ENCODE results near the gene SPRED2.
A peak's percentile ranks its signal among the peaks of the same experiment; 100 is the strongest.

The SPRED2 gene

GRCh38 chr2:65361623-65362022 is 70.8 kb downstream of the SPRED2 start:
- H3K4me1 ChIP-seq (ENCODE audit: control insufficient read depth in 2 of 2, insufficient read depth in 2 of 2, low read length in 2 of 2) = peaks cover 10 to 32% of the 10 kb centered on the region in 2 donors
- H3K9me3 ChIP-seq (ENCODE audit: control insufficient read depth in 2 of 2, low read length in 2 of 2) = no peaks in the 10 kb centered on the region
- H3K36me3 ChIP-seq (ENCODE audit: control insufficient read depth in 2 of 2, insufficient read depth in 2 of 2, low read length in 2 of 2) = no peaks in the 10 kb centered on the region
- H3K9ac ChIP-seq (ENCODE audit: low read depth in 1 of 2, low read length in 2 of 2) = no peak overlapping the region
- H3K4me3 ChIP-seq (ENCODE audit: low read length in 2 of 2) = no peak overlapping the region
- no peaks in the 10 kb centered on the region for H3K27me3 ChIP-seq (ENCODE audit: control insufficient read depth in 2 of 2, insufficient read depth in 2 of 2, low read length in 2 of 2)
- H3K27ac ChIP-seq (ENCODE audit: low read depth in 2 of 2, low read length in 2 of 2) = no peak overlapping the region

- H3K9ac ChIP-seq (ENCODE audit: low read depth in 1 of 2, low read length in 2 of 2) = no peak overlapping the region
- H3K36me3 ChIP-seq (ENCODE audit: control insufficient read depth in 2 of 2, insufficient read depth in 2 of 2, low read length in 2 of 2) = no peaks in the 10 kb centered on the region
- H3K9me3 ChIP-seq (ENCODE audit: control insufficient read depth in 2 of 2, low read length in 2 of 2) = no peaks in the 10 kb centered on the region
- H3K27ac ChIP-seq (ENCODE audit: low read depth in 2 of 2, low read length in 2 of 2) = no peak overlapping the region
- H3K4me3 ChIP-seq (ENCODE audit: low read length in 2 of 2) = no peak overlapping the region
- H3K4me1 ChIP-seq (ENCODE audit: control insufficient read depth in 2 of 2, insufficient read depth in 2 of 2, low read length in 2 of 2) = peaks cover 4 to 26% of the 10 kb centered on the region in 2 donors
- no peaks in the 10 kb centered on the region for H3K27me3 ChIP-seq (ENCODE audit: control insufficient read depth in 2 of 2, insufficient read depth in 2 of 2, low read length in 2 of 2)
Measured at GRCh38 chr2:65360441-65360840, 72.0 kb downstream of the SPRED2 start.

GRCh38 chr2:65358678-65359400 is 73.6 kb downstream of the SPRED2 start:
- no peak overlapping the region for H3K9ac ChIP-seq (ENCODE audit: low read depth in 1 of 2, low read length in 2 of 2)
- H3K27ac ChIP-seq (ENCODE audit: low read depth in 2 of 2, low read length in 2 of 2) = peak overlapping the region in 1 of 2 donors; percentile 34
- H3K4me1 ChIP-seq (ENCODE audit: control insufficient read depth in 2 of 2, insufficient read depth in 2 of 2, low read length in 2 of 2) = peaks cover 6 to 26% of the 10 kb centered on the region in 2 donors
- no peaks in the 10 kb centered on the region for H3K27me3 ChIP-seq (ENCODE audit: control insufficient read depth in 2 of 2, insufficient read depth in 2 of 2, low read length in 2 of 2)
- no peak overlapping the region for H3K4me3 ChIP-seq (ENCODE audit: low read length in 2 of 2)
- H3K9me3 ChIP-seq (ENCODE audit: control insufficient read depth in 2 of 2, low read length in 2 of 2) = no peaks in the 10 kb centered on the region
- H3K36me3 ChIP-seq (ENCODE audit: control insufficient read depth in 2 of 2, insufficient read depth in 2 of 2, low read length in 2 of 2) = no peaks in the 10 kb centered on the region

- H3K9ac ChIP-seq (ENCODE audit: low read depth in 1 of 2, low read length in 2 of 2) = no peak overlapping the region
- H3K27ac ChIP-seq (ENCODE audit: low read depth in 2 of 2, low read length in 2 of 2) = no peak overlapping the region
- H3K4me3 ChIP-seq (ENCODE audit: low read length in 2 of 2) = no peak overlapping the region
- no peaks in the 10 kb centered on the region for H3K9me3 ChIP-seq (ENCODE audit: control insufficient read depth in 2 of 2, low read length in 2 of 2)
- peaks cover 9 to 19% of the 10 kb centered on the region in 2 donors for H3K4me1 ChIP-seq (ENCODE audit: control insufficient read depth in 2 of 2, insufficient read depth in 2 of 2, low read length in 2 of 2)
- H3K36me3 ChIP-seq (ENCODE audit: control insufficient read depth in 2 of 2, insufficient read depth in 2 of 2, low read length in 2 of 2) = no peaks in the 10 kb centered on the region
- no peaks in the 10 kb centered on the region for H3K27me3 ChIP-seq (ENCODE audit: control insufficient read depth in 2 of 2, insufficient read depth in 2 of 2, low read length in 2 of 2)
Measured at GRCh38 chr2:65357959-65358294, 74.5 kb downstream of the SPRED2 start.

GRCh38 chr2:65357095-65357958 is 75.1 kb downstream of the SPRED2 start:
- H3K9ac ChIP-seq (ENCODE audit: low read depth in 1 of 2, low read length in 2 of 2) = no peak overlapping the region
- H3K4me1 ChIP-seq (ENCODE audit: control insufficient read depth in 2 of 2, insufficient read depth in 2 of 2, low read length in 2 of 2) = peaks cover 11 to 20% of the 10 kb centered on the region in 2 donors
- H3K9me3 ChIP-seq (ENCODE audit: control insufficient read depth in 2 of 2, low read length in 2 of 2) = no peaks in the 10 kb centered on the region
- no peaks in the 10 kb centered on the region for H3K36me3 ChIP-seq (ENCODE audit: control insufficient read depth in 2 of 2, insufficient read depth in 2 of 2, low read length in 2 of 2)
- no peak overlapping the region for H3K4me3 ChIP-seq (ENCODE audit: low read length in 2 of 2)
- no peak overlapping the region for H3K27ac ChIP-seq (ENCODE audit: low read depth in 2 of 2, low read length in 2 of 2)
- no peaks in the 10 kb centered on the region for H3K27me3 ChIP-seq (ENCODE audit: control insufficient read depth in 2 of 2, insufficient read depth in 2 of 2, low read length in 2 of 2)

- H3K27me3 ChIP-seq (ENCODE audit: control insufficient read depth in 2 of 2, insufficient read depth in 2 of 2, low read length in 2 of 2) = no peaks in the 10 kb centered on the region
- no peak overlapping the region for H3K9ac ChIP-seq (ENCODE audit: low read depth in 1 of 2, low read length in 2 of 2)
- H3K4me1 ChIP-seq (ENCODE audit: control insufficient read depth in 2 of 2, insufficient read depth in 2 of 2, low read length in 2 of 2) = peaks cover 19 to 33% of the 10 kb centered on the region in 2 donors
- H3K9me3 ChIP-seq (ENCODE audit: control insufficient read depth in 2 of 2, low read length in 2 of 2) = no peaks in the 10 kb centered on the region
- no peaks in the 10 kb centered on the region for H3K36me3 ChIP-seq (ENCODE audit: control insufficient read depth in 2 of 2, insufficient read depth in 2 of 2, low read length in 2 of 2)
- no peak overlapping the region for H3K4me3 ChIP-seq (ENCODE audit: low read length in 2 of 2)
- H3K27ac ChIP-seq (ENCODE audit: low read depth in 2 of 2, low read length in 2 of 2) = no peak overlapping the region
Measured at GRCh38 chr2:65355186-65355831, 77.1 kb downstream of the SPRED2 start.

- no peaks in the 10 kb centered on the region for H3K36me3 ChIP-seq (ENCODE audit: control insufficient read depth in 2 of 2, insufficient read depth in 2 of 2, low read length in 2 of 2)
- H3K4me1 ChIP-seq (ENCODE audit: control insufficient read depth in 2 of 2, insufficient read depth in 2 of 2, low read length in 2 of 2) = peaks cover 24 to 39% of the 10 kb centered on the region in 2 donors
- no peak overlapping the region for H3K9ac ChIP-seq (ENCODE audit: low read depth in 1 of 2, low read length in 2 of 2)
- no peaks in the 10 kb centered on the region for H3K27me3 ChIP-seq (ENCODE audit: control insufficient read depth in 2 of 2, insufficient read depth in 2 of 2, low read length in 2 of 2)
- no peak overlapping the region for H3K27ac ChIP-seq (ENCODE audit: low read depth in 2 of 2, low read length in 2 of 2)
- H3K4me3 ChIP-seq (ENCODE audit: low read length in 2 of 2) = no peak overlapping the region
- H3K9me3 ChIP-seq (ENCODE audit: control insufficient read depth in 2 of 2, low read length in 2 of 2) = no peaks in the 10 kb centered on the region
Measured at GRCh38 chr2:65354773-65355172, 77.6 kb downstream of the SPRED2 start.

GRCh38 chr2:65353927-65354326 is 78.5 kb downstream of the SPRED2 start:
- no peaks in the 10 kb centered on the region for H3K36me3 ChIP-seq (ENCODE audit: control insufficient read depth in 2 of 2, insufficient read depth in 2 of 2, low read length in 2 of 2)
- no peak overlapping the region for H3K9ac ChIP-seq (ENCODE audit: low read depth in 1 of 2, low read length in 2 of 2)
- H3K27ac ChIP-seq (ENCODE audit: low read depth in 2 of 2, low read length in 2 of 2) = peak overlapping the region; percentile 41 to 45
- H3K4me3 ChIP-seq (ENCODE audit: low read length in 2 of 2) = no peak overlapping the region
- H3K27me3 ChIP-seq (ENCODE audit: control insufficient read depth in 2 of 2, insufficient read depth in 2 of 2, low read length in 2 of 2) = no peaks in the 10 kb centered on the region
- peaks cover 29 to 38% of the 10 kb centered on the region in 2 donors for H3K4me1 ChIP-seq (ENCODE audit: control insufficient read depth in 2 of 2, insufficient read depth in 2 of 2, low read length in 2 of 2)
- H3K9me3 ChIP-seq (ENCODE audit: control insufficient read depth in 2 of 2, low read length in 2 of 2) = no peaks in the 10 kb centered on the region

GRCh38 chr2:65353046-65353445 is 79.4 kb downstream of the SPRED2 start:
- no peaks in the 10 kb centered on the region for H3K27me3 ChIP-seq (ENCODE audit: control insufficient read depth in 2 of 2, insufficient read depth in 2 of 2, low read length in 2 of 2)
- no peaks in the 10 kb centered on the region for H3K36me3 ChIP-seq (ENCODE audit: control insufficient read depth in 2 of 2, insufficient read depth in 2 of 2, low read length in 2 of 2)
- H3K9me3 ChIP-seq (ENCODE audit: control insufficient read depth in 2 of 2, low read length in 2 of 2) = no peaks in the 10 kb centered on the region
- H3K4me1 ChIP-seq (ENCODE audit: control insufficient read depth in 2 of 2, insufficient read depth in 2 of 2, low read length in 2 of 2) = peaks cover 29 to 38% of the 10 kb centered on the region in 2 donors
- H3K4me3 ChIP-seq (ENCODE audit: low read length in 2 of 2) = no peak overlapping the region
- no peak overlapping the region for H3K27ac ChIP-seq (ENCODE audit: low read depth in 2 of 2, low read length in 2 of 2)
- H3K9ac ChIP-seq (ENCODE audit: low read depth in 1 of 2, low read length in 2 of 2) = no peak overlapping the region
